Gastroesophageal sphincter (tissue), 4 donors: Measurements from ENCODE around the gene RANGAP1. TPM values are rescaled to one million over a fixed set of nuclear protein-coding genes. Genes with fewer than 3 reads are reported as not detected.
A peak's percentile ranks its signal among the peaks of the same experiment; 100 is the strongest.
"Not testable (repeated sequence)": the region's sequence is repeated elsewhere in the genome, so short reads cannot be mapped to it uniquely, and the experiment has no call there.

Source experiments
- ATAC-seq: fragments of 150-250 bp; one replicate; pipeline ENCODE4 v1.9.1; 2016; ENCODE audit warnings: mild to moderate bottlenecking, moderate library complexity
- H3K27ac ChIP-seq, 4 donors: fragments of 200-600 bp; sonication (generic) in 3 of 4; 1 replicate in 3 of 4; 2 replicates in 1 of 4; pipeline ENCODE4 v1.5.1; 2016 to 2019
- H3K27me3 ChIP-seq: fragments of 200-600 bp; sonication (generic); one replicate; pipeline ENCODE4 v1.5.1; 2019
- H3K36me3 ChIP-seq, 2 donors: fragments of 200-600 bp; sonication (generic); one replicate each; pipeline ENCODE4 v1.5.1; 2019; ENCODE audit warnings: control low read depth in 1 of 2
- H3K4me1 ChIP-seq, 3 donors: fragments of 200-600 bp; sonication (generic); 1 replicate in 2 of 3; 2 replicates in 1 of 3; pipeline ENCODE4 v1.5.1; 2016 to 2019; ENCODE audit warnings: control low read depth in 2 of 3
- H3K4me3 ChIP-seq, 2 donors: fragments of 200-600 bp; sonication (generic); one replicate each; pipeline ENCODE4 v1.5.1; 2019; ENCODE audit warnings: mild to moderate bottlenecking in 1 of 2, moderate library complexity in 1 of 2
- H3K9me3 ChIP-seq, 3 donors: fragments of 200-600 bp; sonication (generic); one replicate each; pipeline ENCODE4 v1.5.1; 2017 to 2019; ENCODE audit warnings: control low read depth in 2 of 3
- EP300 ChIP-seq: sonication (generic); formaldehyde crosslinking; IDR thresholded peaks from one replicate; pipeline ENCODE4 v1.6.1; 2017; ENCODE audit warnings: antibody characterized with exemption, mild to moderate bottlenecking
- POLR2A ChIP-seq, 2 donors: fragments of 450-650 bp; IDR thresholded peaks; one replicate each; pipeline ENCODE4 v1.6.1; 2017; ENCODE audit warnings: antibody characterized with exemption in 2 of 2, mild to moderate bottlenecking in 2 of 2, moderate library complexity in 1 of 2
- POLR2AphosphoS5 ChIP-seq: sonication (generic); formaldehyde crosslinking; IDR thresholded peaks from one replicate; pipeline ENCODE4 v1.6.1; 2017; ENCODE audit warnings: antibody characterized with exemption
- WGBS, 2 donors: methylation state at CpG; one replicate each; pipeline ENCODE4 v1.1.5; 2018; ENCODE audit warnings: low coverage in 1 of 2; 5-methylcytosine and 5-hydroxymethylcytosine counted together
- total RNA-seq, 4 donors: library from RNA; depleted of rRNA; stranded (reverse); fragments of >200 nt; gene quantifications; one replicate each; pipeline ENCODE4 v1.1.0, GENCODE V29; 2016
- TF ChIP-seq, protein P1 (sequence below), 4 experiments: fragments of 200-600 bp in 2 of 4; fragments of 450-650 bp in 2 of 4; sonication (generic) in 1 of 4; IDR thresholded peaks; one replicate each; pipeline ENCODE4 v1.5.1; 2017 to 2019; ENCODE audit warnings: antibody characterized with exemption in 4 of 4, mild to moderate bottlenecking in 2 of 4, moderate library complexity in 2 of 4

The RANGAP1 gene
- total RNA-seq, 4 donors from 2014 or later: 47.9 to 91.5 (median 59.1) TPM

- H3K9me3 ChIP-seq: no peaks in the 10 kb centered on the region
- H3K27ac ChIP-seq: peak overlapping the region in 3 of 4 donors; percentile 86 to 94 (median 89)
- peaks cover 0 to 3% of the 10 kb centered on the region in 2 donors for H3K36me3 ChIP-seq
- H3K4me3 ChIP-seq: peak overlapping the region; percentile 62 to 97
- ATAC-seq: no peak
- 47 to 50% methylated on average over 4 to 5 of the region's 7 CpGs for WGBS, 2 donors
- no peaks in the 10 kb centered on the region for H3K27me3 ChIP-seq
- TF ChIP-seq POLR2A (IDR thresholded peaks at IDR 0.05) (no peak), EP300 (no peak), POLR2AphosphoS5 (no peak)
- TF ChIP-seq, protein P1, sequence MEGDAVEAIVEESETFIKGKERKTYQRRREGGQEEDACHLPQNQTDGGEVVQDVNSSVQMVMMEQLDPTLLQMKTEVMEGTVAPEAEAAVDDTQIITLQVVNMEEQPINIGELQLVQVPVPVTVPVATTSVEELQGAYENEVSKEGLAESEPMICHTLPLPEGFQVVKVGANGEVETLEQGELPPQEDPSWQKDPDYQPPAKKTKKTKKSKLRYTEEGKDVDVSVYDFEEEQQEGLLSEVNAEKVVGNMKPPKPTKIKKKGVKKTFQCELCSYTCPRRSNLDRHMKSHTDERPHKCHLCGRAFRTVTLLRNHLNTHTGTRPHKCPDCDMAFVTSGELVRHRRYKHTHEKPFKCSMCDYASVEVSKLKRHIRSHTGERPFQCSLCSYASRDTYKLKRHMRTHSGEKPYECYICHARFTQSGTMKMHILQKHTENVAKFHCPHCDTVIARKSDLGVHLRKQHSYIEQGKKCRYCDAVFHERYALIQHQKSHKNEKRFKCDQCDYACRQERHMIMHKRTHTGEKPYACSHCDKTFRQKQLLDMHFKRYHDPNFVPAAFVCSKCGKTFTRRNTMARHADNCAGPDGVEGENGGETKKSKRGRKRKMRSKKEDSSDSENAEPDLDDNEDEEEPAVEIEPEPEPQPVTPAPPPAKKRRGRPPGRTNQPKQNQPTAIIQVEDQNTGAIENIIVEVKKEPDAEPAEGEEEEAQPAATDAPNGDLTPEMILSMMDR (IDR thresholded peaks at IDR 0.05): no peak
- peaks cover 0 to 38% (median 7%) of the 10 kb centered on the region in 3 donors for H3K4me1 ChIP-seq
Observed at GRCh38 chr22:41300661-41301060, 14.7 kb upstream of the RANGAP1 start.

DNA sequence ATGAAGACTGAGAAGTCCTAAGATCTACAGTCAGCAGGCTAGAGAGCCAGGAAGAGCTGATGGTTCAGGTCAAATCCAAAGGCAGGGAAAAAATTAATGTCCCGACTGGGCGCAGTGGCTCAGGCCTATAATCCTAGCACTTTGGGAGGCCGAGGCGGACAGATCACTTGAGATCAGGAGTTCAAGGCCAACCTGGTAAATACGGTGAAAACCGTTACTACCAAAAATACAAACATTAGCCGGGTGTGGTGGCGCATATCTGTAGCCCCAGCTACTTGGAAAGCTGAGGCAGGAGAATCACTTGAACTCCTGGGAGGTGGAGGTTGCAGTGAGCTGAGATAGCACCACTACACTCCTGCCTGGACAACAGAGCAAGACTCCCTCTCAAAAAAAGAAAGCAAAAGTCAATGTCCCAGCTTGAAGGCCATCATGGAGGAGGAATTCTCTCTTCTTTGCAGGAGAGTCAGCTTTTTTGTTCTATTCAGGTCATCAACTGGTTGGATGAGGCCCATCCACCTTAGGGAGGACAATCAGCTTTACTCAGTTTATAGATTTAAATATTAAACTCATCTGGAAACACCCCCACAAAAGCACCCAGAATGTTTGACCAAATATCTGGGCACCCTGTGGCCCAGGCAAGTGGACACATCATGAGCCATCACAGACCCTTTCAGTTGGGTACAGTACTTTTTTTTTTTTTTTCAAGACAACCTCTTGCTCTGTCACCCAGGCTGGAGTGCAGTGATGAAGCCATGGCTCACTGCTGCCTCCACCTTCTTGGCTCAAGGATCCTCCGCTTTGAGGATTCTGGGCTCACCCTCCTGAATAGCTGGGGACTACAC is 11.1 kb upstream of the RANGAP1 start:
- Histone ChIP-seq H3K4me1 (peaks cover 0 to 8% (median 0%) of the 10 kb centered on the region in 3 donors), H3K9me3 (no peaks in the 10 kb centered on the region), H3K4me3 (no peak overlapping the region), H3K36me3 (no peaks in the 10 kb centered on the region), H3K27ac (no peak overlapping the region), H3K27me3 (no peaks in the 10 kb centered on the region)
- TF ChIP-seq, protein P1 (IDR thresholded peaks at IDR 0.05): no peak
- TF ChIP-seq POLR2A (IDR thresholded peaks at IDR 0.05) (no peak), POLR2AphosphoS5 (no peak), EP300 (no peak)
- WGBS, 2 donors: 90 to 95% methylated on average over 4 to 9 of the region's 9 CpGs
- ATAC-seq: no peak

GRCh38 chr22:41294816-41295215 is 8.8 kb upstream of the RANGAP1 start:
- H3K36me3 ChIP-seq, ATAC-seq, H3K4me3 ChIP-seq, H3K27ac ChIP-seq, H3K27me3 ChIP-seq, H3K4me1 ChIP-seq, H3K9me3 ChIP-seq: not testable (repeated sequence)
- WGBS, 2 donors: no CpG with 5 or more reads among the region's 28 CpGs

GRCh38 chr22:41290262-41291221 is 4.6 kb upstream of the RANGAP1 start:
- Histone ChIP-seq H3K27me3 (no peaks in the 10 kb centered on the region), H3K4me1 (peaks cover 0 to 13% (median 4%) of the 10 kb centered on the region in 3 donors), H3K4me3 (no peak overlapping the region), H3K36me3 (no peaks in the 10 kb centered on the region), H3K9me3 (no peaks in the 10 kb centered on the region), H3K27ac (peak overlapping the region in 1 of 4 donors; percentile 3)
- TF ChIP-seq POLR2AphosphoS5 (no peak), EP300 (no peak), POLR2A (IDR thresholded peaks at IDR 0.05) (no peak)
- TF ChIP-seq, protein P1 (IDR thresholded peaks at IDR 0.05): no peak
- WGBS, 2 donors: 42 to 65% methylated on average over 7 of the region's 8 CpGs
- no peak for ATAC-seq

DNA sequence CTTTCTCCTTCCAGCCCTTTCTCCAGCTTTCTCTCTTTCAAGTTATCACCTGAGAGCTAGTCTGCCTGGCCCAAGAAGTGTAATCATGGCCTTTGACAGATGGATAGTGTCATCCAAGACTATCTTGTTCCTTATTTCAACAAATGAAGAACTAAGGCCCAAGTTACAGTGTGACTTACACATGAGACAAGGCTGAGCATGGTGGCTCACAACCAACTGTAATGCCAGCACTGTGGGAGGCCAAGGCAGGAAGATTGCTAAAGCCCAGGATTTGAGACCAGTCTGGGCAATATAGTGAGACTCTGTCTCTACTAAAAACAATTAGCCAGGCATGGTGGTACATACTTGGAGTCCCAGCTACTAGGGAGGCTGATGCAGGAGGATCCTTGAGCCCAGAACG is 3.7 kb upstream of the RANGAP1 start:
- 78 to 86% methylated on average over 1 of the region's 1 CpG for WGBS, 2 donors
- peaks cover 0 to 22% (median 10%) of the 10 kb centered on the region in 3 donors for H3K4me1 ChIP-seq
- peak overlapping the region in 1 of 4 donors; percentile 10 for H3K27ac ChIP-seq
- H3K9me3 ChIP-seq: no peaks in the 10 kb centered on the region
- ATAC-seq: no peak
- TF ChIP-seq EP300: no peak
- no peak for TF ChIP-seq POLR2A (IDR thresholded peaks at IDR 0.05)
- TF ChIP-seq, protein P1 (IDR thresholded peaks at IDR 0.05): no peak
- no peak for TF ChIP-seq POLR2AphosphoS5
- H3K36me3 ChIP-seq: peaks cover 0 to under 1% of the 10 kb centered on the region in 2 donors
- H3K4me3 ChIP-seq: no peak overlapping the region
- no peaks in the 10 kb centered on the region for H3K27me3 ChIP-seq
